Ovary (tissue), 9 donors: ENCODE measurements around the gene CASK. TPM values are rescaled to one million over a fixed set of nuclear protein-coding genes. Genes with fewer than 3 reads are reported as not detected.

Source experiments
- DNase-seq, 5 donors: peaks; one replicate each; pipeline ENCODE4 v3.0.0-alpha.2; 2019 to 2020
- H3K27ac ChIP-seq, 2 donors: fragments of 200-600 bp; one replicate each; pipeline versions ENCODE4 v1.5.1 to v1.8.0; 2019 to 2022
- H3K27me3 ChIP-seq: fragments of 200-600 bp; one replicate; pipeline ENCODE4 v1.8.0; 2022
- H3K36me3 ChIP-seq: fragments of 200-600 bp; sonication (generic); one replicate; pipeline ENCODE4 v1.5.1; 2019
- H3K4me1 ChIP-seq: one replicate; pipeline ENCODE4 v1.8.1; 2013; ENCODE audit warnings: mild to moderate bottlenecking, moderate library complexity; ENCODE audit not compliant: insufficient read depth
- H3K4me3 ChIP-seq: fragments of 200-600 bp; sonication (generic); one replicate; pipeline ENCODE4 v1.5.1; 2017
- H3K9me3 ChIP-seq, 2 donors: fragments of 200-600 bp in 1 of 2; sonication (generic) in 1 of 2; one replicate each; pipeline versions ENCODE4 v1.5.1 to v1.8.1; 2013 to 2019; ENCODE audit warnings: mild to moderate bottlenecking in 1 of 2, moderate library complexity in 1 of 2
- CTCF ChIP-seq, 3 donors: fragments of 450-650 bp in 2 of 3; fragments of 200-600 bp in 1 of 3; IDR thresholded peaks; one replicate each; pipeline versions ENCODE4 v1.5.1 to v1.8.0; 2016 to 2022; ENCODE audit warnings: antibody characterized with exemption in 3 of 3, mild to moderate bottlenecking in 1 of 3
- EP300 ChIP-seq: sonication (generic); formaldehyde crosslinking; IDR thresholded peaks from one replicate; pipeline ENCODE4 v1.6.1; 2017; ENCODE audit warnings: antibody characterized with exemption
- POLR2A ChIP-seq: fragments of 450-650 bp; IDR thresholded peaks from one replicate; pipeline ENCODE4 v1.6.1; 2017; ENCODE audit warnings: antibody characterized with exemption, mild to moderate bottlenecking, moderate library complexity
- WGBS, 3 donors: extraction: QIAGEN DNeasy Blood & Tissue Kit in 1 of 3; methylation state at CpG; one replicate each; pipeline versions ENCODE4 v1.1.5 to v1.1.7; 2013 to 2017; 5-methylcytosine and 5-hydroxymethylcytosine counted together
- intact Hi-C, 4 donors: fragments of 100-400 bp; cut with DNase I; formaldehyde crosslinking; loops; one replicate each; pipeline versions ENCODE4 v1.11.0 to v1.15.1; 2022 to 2023
- polyA plus RNA-seq, 2 donors: library from polyadenylated mRNA; stranded (reverse); fragments of 200-250 nt in 1 of 2; fragments of 350-450 nt in 1 of 2; fragmentation: Illumina TruSeq in 1 of 2; extraction: RNeasy Lipid Tissue Mini Kit (QIAGEN cat#74804) in 1 of 2; gene quantifications; one replicate each; pipeline ENCODE4 v1.2.3, GENCODE V29; 2013 to 2014
- total RNA-seq, 7 donors: library from RNA; depleted of rRNA in 2 of 7; stranded (reverse); fragments of >200 nt in 2 of 7; fragmentation: NEBNext Ultra II Directional in 3 of 7; extraction: Animal tissue kit (Norgen Biotek cat#: 25700) in 3 of 7; gene quantifications; one replicate each; pipeline versions ENCODE4 v1.1.0 to v1.2.4, GENCODE V29; 2016 to 2023
- donor health status: DM: no; HTN: no; CAD: no; lungs with moderate emphysema.
- donor health status: DM: no; HTN: no; CAD: no.
- donor health status: Bipolar disorder and iron deficiency.
- donor health status: DM: yes; HTN: yes; CAD: no.
- donor health status: DM: no; HTN: no; CAD: no.
- donor health status: DM: yes; HTN: yes; CAD: no.

CASK gene
- total and polyA plus RNA-seq, 9 donors: 11.3 to 70.9 (median 36.8) TPM

GRCh38 chrX:41563876-41564275 is 359.5 kb downstream of the CASK start:
- TF ChIP-seq CTCF (IDR thresholded peaks at IDR 0.05) (no peak), POLR2A (no peak), EP300 (no peak)
- no peak overlapping the region for H3K4me3 ChIP-seq
- H3K9me3 ChIP-seq: no peaks in the 10 kb centered on the region
- WGBS, 3 donors: 36 to 41% (median 37%) methylated on average over 3 of the region's 3 CpGs
- intact Hi-C loops: no loop called here
- H3K27me3 ChIP-seq: no peaks in the 10 kb centered on the region
- H3K4me1 ChIP-seq: no peaks in the 10 kb centered on the region
- H3K27ac ChIP-seq: no peak overlapping the region
- no peak for DNase-seq
- no peaks in the 10 kb centered on the region for H3K36me3 ChIP-seq

GRCh38 chrX:41561045-41561444 is 362.3 kb downstream of the CASK start:
- TF ChIP-seq CTCF (IDR thresholded peaks at IDR 0.05) (no peak), EP300 (no peak), POLR2A (no peak)
- 9 to 22% (median 15%) methylated on average over 2 of the region's 2 CpGs for WGBS, 3 donors
- peak in 2 of 5 donors; percentile 22 to 33 for DNase-seq

GRCh38 chrX:41559235-41560052 is 363.9 kb downstream of the CASK start:
- no peak for TF ChIP-seq EP300
- TF ChIP-seq CTCF (IDR thresholded peaks at IDR 0.05): no peak
- TF ChIP-seq POLR2A: no peak
- Histone ChIP-seq H3K9me3 (no peaks in the 10 kb centered on the region), H3K4me1 (no peaks in the 10 kb centered on the region), H3K27ac (no peak overlapping the region), H3K4me3 (no peak overlapping the region), H3K27me3 (no peaks in the 10 kb centered on the region), H3K36me3 (no peaks in the 10 kb centered on the region)
- WGBS, 3 donors: 20 to 27% (median 23%) methylated on average over 7 of the region's 7 CpGs
- intact Hi-C loops: no loop called here
- peak; percentile 25 to 54 (median 40) for DNase-seq

More at GRCh38 chrX:41561045-41561444, 362.3 kb downstream of the CASK start:
- H3K4me3 ChIP-seq: no peak overlapping the region
- intact Hi-C loops: no loop called here
- H3K27ac ChIP-seq: no peak overlapping the region
- no peaks in the 10 kb centered on the region for H3K36me3 ChIP-seq
- H3K27me3 ChIP-seq: no peaks in the 10 kb centered on the region
- no peaks in the 10 kb centered on the region for H3K4me1 ChIP-seq
- H3K9me3 ChIP-seq: no peaks in the 10 kb centered on the region

- H3K27me3 ChIP-seq: no peaks in the 10 kb centered on the region
- TF ChIP-seq CTCF (IDR thresholded peaks at IDR 0.05): peak in 1 of 3 donors; percentile 27
- TF ChIP-seq EP300: no peak
- intact Hi-C loops: no loop called here
- DNase-seq: no peak
- no peaks in the 10 kb centered on the region for H3K36me3 ChIP-seq
- H3K4me3 ChIP-seq: no peak overlapping the region
- WGBS, 3 donors: 5 to 14% (median 13%) methylated on average over 2 of the region's 2 CpGs
- no peaks in the 10 kb centered on the region for H3K9me3 ChIP-seq
- H3K4me1 ChIP-seq: no peaks in the 10 kb centered on the region
- no peak overlapping the region for H3K27ac ChIP-seq
These were observed 364.8 kb downstream of the CASK start for GRCh38 chrX:41558531-41558930.
